Measurements from ENCODE around the gene THAP11. TPM values are rescaled to one million over a fixed set of nuclear protein-coding genes. Genes with fewer than 3 reads are reported as not detected.

The THAP11 gene
- total and polyA plus RNA-seq, 12 donors: 8.4 to 85.6 (median 29.6) TPM

DNA sequence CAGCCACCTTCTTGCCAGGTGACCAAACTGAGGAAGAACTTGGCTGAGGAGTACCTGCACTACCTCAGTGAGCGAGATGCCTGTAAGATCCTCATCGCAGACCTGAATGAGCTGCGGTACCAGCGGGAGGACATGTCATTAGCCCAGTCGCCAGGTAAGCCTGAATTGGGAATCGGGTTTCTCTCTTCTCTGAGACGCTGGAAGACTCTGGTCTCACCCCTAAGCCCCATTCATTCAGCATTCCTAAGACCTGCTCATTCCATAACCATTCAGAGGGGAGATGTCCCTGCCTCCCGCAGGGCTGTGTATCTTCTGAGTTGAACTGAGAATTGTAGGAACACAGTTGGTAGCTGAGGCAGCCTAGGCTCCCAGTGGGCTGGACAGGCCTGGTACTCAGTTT lies 17.0 kb upstream of the THAP11 start:
- intact Hi-C loops (cut with DNase I): no loop called here
- H3K36me3 ChIP-seq (replicated peaks in 1 of 2): peaks cover 0 to 24% of the 10 kb centered on the region in 2 donors

DNA sequence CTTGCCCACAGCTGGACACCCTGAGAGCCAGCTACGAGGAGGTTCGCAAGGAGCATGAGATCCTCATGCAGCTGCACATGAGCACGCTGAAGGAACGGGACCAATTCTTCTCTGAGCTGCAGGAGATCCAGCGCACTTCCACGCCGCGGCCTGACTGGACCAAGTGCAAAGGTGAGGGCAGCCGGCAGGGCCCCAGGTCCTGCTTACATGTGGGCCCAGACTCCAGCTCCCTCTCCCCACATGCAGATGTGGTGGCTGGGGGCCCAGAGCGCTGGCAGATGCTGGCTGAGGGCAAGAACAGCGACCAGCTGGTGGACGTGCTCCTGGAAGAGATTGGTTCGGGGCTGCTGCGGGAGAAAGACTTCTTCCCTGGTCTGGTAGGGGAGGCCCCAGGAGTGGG lies 16.2 kb upstream of the THAP11 start:
- H3K4me1 ChIP-seq (replicated peaks in 1 of 2): no peaks in the 10 kb centered on the region
- TF ChIP-seq, protein P1, sequence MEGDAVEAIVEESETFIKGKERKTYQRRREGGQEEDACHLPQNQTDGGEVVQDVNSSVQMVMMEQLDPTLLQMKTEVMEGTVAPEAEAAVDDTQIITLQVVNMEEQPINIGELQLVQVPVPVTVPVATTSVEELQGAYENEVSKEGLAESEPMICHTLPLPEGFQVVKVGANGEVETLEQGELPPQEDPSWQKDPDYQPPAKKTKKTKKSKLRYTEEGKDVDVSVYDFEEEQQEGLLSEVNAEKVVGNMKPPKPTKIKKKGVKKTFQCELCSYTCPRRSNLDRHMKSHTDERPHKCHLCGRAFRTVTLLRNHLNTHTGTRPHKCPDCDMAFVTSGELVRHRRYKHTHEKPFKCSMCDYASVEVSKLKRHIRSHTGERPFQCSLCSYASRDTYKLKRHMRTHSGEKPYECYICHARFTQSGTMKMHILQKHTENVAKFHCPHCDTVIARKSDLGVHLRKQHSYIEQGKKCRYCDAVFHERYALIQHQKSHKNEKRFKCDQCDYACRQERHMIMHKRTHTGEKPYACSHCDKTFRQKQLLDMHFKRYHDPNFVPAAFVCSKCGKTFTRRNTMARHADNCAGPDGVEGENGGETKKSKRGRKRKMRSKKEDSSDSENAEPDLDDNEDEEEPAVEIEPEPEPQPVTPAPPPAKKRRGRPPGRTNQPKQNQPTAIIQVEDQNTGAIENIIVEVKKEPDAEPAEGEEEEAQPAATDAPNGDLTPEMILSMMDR (IDR thresholded peaks at IDR 0.05): no peak
- TF ChIP-seq POLR2A (IDR thresholded peaks at IDR 0.05): no peak
- H3K36me3 ChIP-seq (replicated peaks in 1 of 2): peaks cover 0 to 32% of the 10 kb centered on the region in 2 donors
- intact Hi-C loops (cut with DNase I): no loop called here
- 95 to 97% (median 96%) methylated on average over 7 to 14 of the region's 14 CpGs for WGBS, 4 donors
- no peak overlapping the region for H3K27ac ChIP-seq
- no peaks in the 10 kb centered on the region for H3K27me3 ChIP-seq
- H3K4me3 ChIP-seq: no peak overlapping the region
- no peak for DNase-seq
- no peaks in the 10 kb centered on the region for H3K9me3 ChIP-seq (replicated peaks in 1 of 3)

More for the DNA sequence above, 17.0 kb upstream of the THAP11 start:
- no peak for DNase-seq
- WGBS, 4 donors: 86 to 89% (median 88%) methylated on average over 8 of the region's 8 CpGs
- TF ChIP-seq POLR2A (IDR thresholded peaks at IDR 0.05): no peak
- Histone ChIP-seq H3K4me3 (no peak overlapping the region), H3K27me3 (no peaks in the 10 kb centered on the region), H3K27ac (no peak overlapping the region), H3K9me3 (replicated peaks in 1 of 3) (no peaks in the 10 kb centered on the region), H3K4me1 (replicated peaks in 1 of 2) (no peaks in the 10 kb centered on the region)

DNA sequence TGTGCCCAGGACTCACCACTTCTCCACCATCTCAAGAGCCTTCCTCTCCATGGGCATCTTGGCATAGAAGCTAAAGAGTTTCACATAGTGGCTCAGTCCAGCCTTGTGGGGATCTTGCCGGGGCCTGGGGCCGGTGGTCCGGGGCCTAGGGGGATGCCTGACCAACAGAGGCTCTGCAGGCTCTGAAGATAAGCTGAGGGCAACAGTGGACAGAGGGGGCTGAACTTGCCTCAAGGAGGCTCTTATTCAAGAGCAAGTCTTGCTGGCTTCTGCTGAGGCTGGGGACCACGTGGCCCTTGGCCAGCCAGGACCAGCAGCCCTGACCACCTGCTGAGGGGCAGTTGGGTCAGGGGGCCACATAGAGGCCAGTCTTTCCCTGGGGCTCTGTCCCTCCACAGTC lies 13.5 kb upstream of the THAP11 start:
- TF ChIP-seq, protein P1 (IDR thresholded peaks at IDR 0.05): no peak
- TF ChIP-seq POLR2A (IDR thresholded peaks at IDR 0.05): no peak
- Histone ChIP-seq H3K27me3 (no peaks in the 10 kb centered on the region), H3K36me3 (replicated peaks in 1 of 2) (peaks cover 0 to 45% of the 10 kb centered on the region in 2 donors), H3K9me3 (replicated peaks in 1 of 3) (no peaks in the 10 kb centered on the region), H3K4me1 (replicated peaks in 1 of 2) (peaks cover 10 to 11% of the 10 kb centered on the region in 2 donors), H3K4me3 (no peak overlapping the region), H3K27ac (no peak overlapping the region)
- no peak for DNase-seq
- intact Hi-C loops (cut with DNase I): no loop called here
- 89 to 100% (median 96%) methylated on average over 3 to 4 of the region's 4 CpGs for WGBS, 4 donors

DNA sequence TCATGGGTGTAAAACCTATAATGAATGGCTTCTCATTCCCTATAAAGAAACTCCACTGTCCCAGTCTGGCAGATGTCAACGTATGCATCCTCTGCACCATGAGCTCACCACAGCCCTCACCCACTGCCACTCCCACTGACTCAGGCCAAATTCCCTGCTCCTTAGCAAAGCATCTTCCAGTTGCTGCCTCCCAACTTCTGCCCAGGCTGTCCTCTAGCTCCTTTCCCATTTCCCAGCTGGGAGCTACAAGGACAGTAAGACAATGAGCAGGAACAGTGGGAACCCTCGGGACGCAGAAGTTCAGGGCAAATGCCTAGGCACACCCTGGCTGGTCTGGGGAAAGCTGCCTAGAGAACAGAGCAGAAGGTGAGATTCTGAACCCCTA lies 9.1 kb upstream of the THAP11 start:
- peaks cover 10 to 15% of the 10 kb centered on the region in 2 donors for H3K4me1 ChIP-seq (replicated peaks in 1 of 2)
- peak overlapping the region in 3 of 4 donors; percentile 23 to 75 (median 71) for H3K4me3 ChIP-seq
- 1 to 13% (median 6%) methylated on average over 1 to 3 of the region's 3 CpGs for WGBS, 4 donors
- H3K36me3 ChIP-seq (replicated peaks in 1 of 2): peaks cover 0 to 41% of the 10 kb centered on the region in 2 donors
- peak in 1 of 7 donors; percentile 12 for DNase-seq
- intact Hi-C loops (cut with DNase I): no loop called here
- no peaks in the 10 kb centered on the region for H3K9me3 ChIP-seq (replicated peaks in 1 of 3)
- H3K27ac ChIP-seq: peak overlapping the region in 3 of 5 donors; percentile 1 to 72 (median 56)
- no peak for TF ChIP-seq POLR2A (IDR thresholded peaks at IDR 0.05)
- no peaks in the 10 kb centered on the region for H3K27me3 ChIP-seq

DNA sequence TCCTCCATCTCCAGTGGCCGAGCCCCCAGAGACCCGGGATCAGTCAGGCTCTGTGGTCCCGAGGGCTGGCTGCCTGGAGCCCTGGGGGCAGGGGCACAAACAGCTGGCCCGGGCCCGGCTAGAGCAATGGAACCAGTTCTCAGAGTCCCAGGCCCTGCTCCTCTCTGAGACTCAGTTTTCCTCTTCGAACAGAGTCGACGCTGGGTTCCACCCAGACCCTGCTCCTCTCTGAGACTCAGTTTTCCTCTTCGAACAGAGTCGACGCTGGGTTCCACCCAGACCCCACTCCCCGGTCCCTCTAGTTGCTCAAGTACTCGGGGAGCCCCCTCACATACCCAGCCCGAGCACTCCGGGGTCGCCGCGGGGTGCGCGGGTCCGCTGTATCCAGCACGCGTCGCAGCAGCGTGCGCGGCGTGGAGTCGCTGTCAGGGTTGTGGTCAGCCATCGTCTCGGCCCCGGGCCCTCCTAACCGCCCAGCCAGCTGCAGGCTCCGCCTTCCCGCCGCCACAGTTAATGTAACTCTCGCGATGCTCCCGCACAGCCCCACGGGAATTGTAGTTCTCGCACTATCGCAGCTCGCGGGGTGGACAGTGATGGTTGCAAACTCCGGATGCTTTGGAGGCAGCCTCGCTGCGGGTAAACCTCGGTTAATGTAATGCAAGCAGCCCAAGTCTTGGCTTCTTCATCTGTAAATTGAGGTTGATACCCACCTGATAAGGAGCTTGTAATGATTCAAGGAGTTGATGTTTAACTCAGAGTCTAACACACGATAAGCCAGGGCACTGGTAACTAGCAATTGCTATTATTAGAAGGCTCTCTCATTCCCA lies 8.5 kb upstream of the THAP11 start:
- intact Hi-C loops (cut with DNase I): no loop called here
- Histone ChIP-seq H3K4me1 (replicated peaks in 1 of 2) (peaks cover 10 to 15% of the 10 kb centered on the region in 2 donors), H3K36me3 (replicated peaks in 1 of 2) (peaks cover 0 to 36% of the 10 kb centered on the region in 2 donors), H3K9me3 (replicated peaks in 1 of 3) (no peaks in the 10 kb centered on the region), H3K27ac (peak overlapping the region in 3 of 5 donors; percentile 1 to 72 (median 56)), H3K4me3 (peak overlapping the region; percentile 23 to 75 (median 64)), H3K27me3 (no peaks in the 10 kb centered on the region)
- DNase-seq: peak; percentile 88 to 97 (median 94)
- WGBS, 4 donors: 0 to 3% (median 1%) methylated on average over 14 to 49 of the region's 49 CpGs
- TF ChIP-seq POLR2A (IDR thresholded peaks at IDR 0.05): peak; percentile 50 to 75
- TF ChIP-seq, protein P1 (IDR thresholded peaks at IDR 0.05): no peak
